Neural cell (in vitro differentiated cells): ENCODE results near the gene MS4A6E. TPM values are rescaled to one million over a fixed set of nuclear protein-coding genes. Genes with fewer than 3 reads are reported as not detected.

Experiments
- H2AFZ ChIP-seq: fragments of 200-600, 300-800 bp; sonication (generic), shearing (Covaris generic); 2 replicates; pipeline ENCODE4 v1.6.0; 2014; ENCODE audit warnings: low read depth, mild to moderate bottlenecking, antibody characterized with exemption, low read length, moderate library complexity
- H3F3A ChIP-seq: fragments of 200-600 bp; shearing (Covaris generic); 2 replicates; pipeline ENCODE4 v1.6.1; 2016; ENCODE audit warnings: mild to moderate bottlenecking, moderate library complexity, mixed read lengths, antibody characterized with exemption, low read length; ENCODE audit not compliant: insufficient read depth, poor library complexity, severe bottlenecking
- H3K27ac ChIP-seq: fragments of 200-600, 300-800 bp; sonication (generic), shearing (Covaris generic); 2 replicates; pipeline ENCODE4 v1.5.1; 2014; ENCODE audit warnings: mild to moderate bottlenecking, low read length, moderate library complexity
- H3K27me3 ChIP-seq: fragments of 300-800, 200-600 bp; sonication (generic), shearing (Covaris generic); 2 replicates; pipeline ENCODE4 v1.6.0; 2014; ENCODE audit warnings: mild to moderate bottlenecking, low read depth, low read length, moderate library complexity; ENCODE audit not compliant: insufficient read depth
- H3K36me3 ChIP-seq: fragments of 300-800, 200-600 bp; sonication (generic), shearing (Covaris generic); 2 replicates; pipeline ENCODE4 v1.5.1; 2014; ENCODE audit warnings: mild to moderate bottlenecking, antibody characterized with exemption, low read length, moderate library complexity; ENCODE audit not compliant: insufficient read depth
- H3K4me2 ChIP-seq: fragments of 300-800, 200-600 bp; sonication (generic), shearing (Covaris generic); 2 replicates; pipeline ENCODE4 v1.6.0; 2014; ENCODE audit warnings: mild to moderate bottlenecking, low read length
- H3K4me3 ChIP-seq: fragments of 300-800, 200-600 bp; sonication (generic), shearing (Covaris generic); 2 replicates; pipeline ENCODE4 v1.5.1; 2014; ENCODE audit warnings: mild to moderate bottlenecking, low read length, moderate library complexity
- H3K79me2 ChIP-seq: fragments of 200-600 bp; shearing (Covaris generic); replicated peaks from 2 replicates; pipeline ENCODE4 v1.6.0; 2014; ENCODE audit warnings: mild to moderate bottlenecking, low read length, moderate library complexity; ENCODE audit not compliant: insufficient read depth
- H3K9ac ChIP-seq: fragments of 300-800, 200-600 bp; sonication (generic), shearing (Covaris generic); 2 replicates; pipeline ENCODE4 v1.6.1; 2016; ENCODE audit warnings: mild to moderate bottlenecking, low read length, mixed read lengths
- H3K9me2 ChIP-seq: fragments of 200-600 bp; shearing (Covaris generic); 2 replicates; pipeline ENCODE4 v1.6.1; 2016; ENCODE audit warnings: mild to moderate bottlenecking, low read length, mixed read lengths; ENCODE audit not compliant: insufficient read depth
- H3K9me3 ChIP-seq: fragments of 200-600, 300-800 bp; sonication (generic), shearing (Covaris generic); 2 replicates; pipeline ENCODE4 v1.6.1; 2016; ENCODE audit warnings: mild to moderate bottlenecking, mixed run types, low read length, moderate library complexity, mixed read lengths
- H4K20me1 ChIP-seq: fragments of 200-600 bp; shearing (Covaris generic); 2 replicates; pipeline ENCODE4 v1.6.1; 2016; ENCODE audit warnings: mild to moderate bottlenecking, mixed run types; ENCODE audit not compliant: insufficient read depth
- EP300 ChIP-seq: fragments of 450-650 bp; conservative IDR thresholded peaks from 2 replicates; pipeline ENCODE4 v1.6.1; 2014; ENCODE audit warnings: antibody characterized with exemption, mild to moderate bottlenecking, moderate library complexity; ENCODE audit not compliant: poor library complexity, severe bottlenecking
- EZH2 ChIP-seq: fragments of 200-600, 300-800 bp; shearing (Covaris generic), sonication (generic); IDR thresholded peaks from 2 replicates; pipeline ENCODE4 v1.6.1; 2014; ENCODE audit warnings: antibody characterized with exemption, low read length, borderline replicate concordance, mild to moderate bottlenecking; ENCODE audit not compliant: insufficient read depth, poor library complexity, severe bottlenecking
- MXI1 ChIP-seq: fragments of 450-650 bp; conservative IDR thresholded peaks from 2 replicates; pipeline ENCODE4 v1.6.1; 2014; ENCODE audit warnings: antibody characterized with exemption, mild to moderate bottlenecking; ENCODE audit not compliant: poor library complexity, severe bottlenecking
- POLR2AphosphoS5 ChIP-seq: IDR thresholded peaks from 2 replicates; pipeline ENCODE4 v1.6.1; 2012
- RAD21 ChIP-seq: fragments of 450-650 bp; conservative IDR thresholded peaks from 2 replicates; pipeline ENCODE4 v1.6.1; 2014; ENCODE audit warnings: antibody characterized with exemption, mild to moderate bottlenecking, moderate library complexity
- SMC3 ChIP-seq: fragments of 450-650 bp; conservative IDR thresholded peaks from 2 replicates; pipeline ENCODE4 v1.6.1; 2014; ENCODE audit warnings: antibody characterized with exemption, mild to moderate bottlenecking, moderate library complexity; ENCODE audit not compliant: poor library complexity
- TAF1 ChIP-seq: IDR thresholded peaks from 2 replicates; pipeline ENCODE4 v1.6.1; 2012; ENCODE audit warnings: low read depth
- polyA plus RNA-seq: library from polyadenylated mRNA; depleted of rRNA; stranded (reverse); fragments of >200 nt; gene quantifications from 2 replicates; pipeline ENCODE4 v1.2.3, GENCODE V29; 2014
- TF ChIP-seq, protein P1 (sequence below): IDR thresholded peaks from 2 replicates; pipeline ENCODE4 v1.6.1; 2012; ENCODE audit warnings: borderline replicate concordance
- TF ChIP-seq, protein P2 (sequence below): fragments of 450-650 bp; IDR thresholded peaks from 2 replicates; pipeline ENCODE4 v1.5.1; 2014; ENCODE audit warnings: antibody characterized with exemption, mild to moderate bottlenecking, moderate library complexity; ENCODE audit not compliant: poor library complexity, severe bottlenecking

Gene MS4A6E
- polyA plus RNA-seq, 1 donor from 2014 or later = not detected

DNA sequence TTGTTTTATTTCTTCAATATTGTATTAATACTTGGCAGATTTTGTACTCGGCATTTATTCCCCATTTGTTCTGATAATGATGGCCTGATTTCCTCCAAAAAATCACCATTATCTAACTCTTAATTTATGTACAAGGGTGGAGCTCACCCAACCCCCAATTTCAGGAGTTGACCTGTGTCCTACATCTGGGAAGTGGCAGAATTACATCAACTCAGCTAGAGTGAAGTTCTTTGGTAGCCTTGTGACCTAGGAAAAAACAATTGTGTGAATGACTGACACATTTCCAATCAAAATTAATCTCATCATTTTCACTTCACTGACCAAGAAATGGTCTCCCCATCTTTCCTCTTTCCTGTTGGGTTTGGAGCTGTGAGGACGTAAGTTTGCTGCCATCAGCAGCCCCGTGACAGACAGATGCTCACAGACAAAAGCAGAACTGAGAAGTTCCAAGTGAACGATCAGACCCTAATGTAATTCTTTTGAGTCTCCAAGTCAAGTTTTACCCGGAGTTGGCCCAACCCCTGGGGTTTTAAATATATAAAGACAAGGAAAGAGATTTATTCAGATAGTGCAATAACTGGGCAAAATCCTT, 16.6 kb upstream of the MS4A6E start:
- H3K27ac ChIP-seq = no peak overlapping the region
- no peaks in the 10 kb centered on the region for H4K20me1 ChIP-seq

DNA sequence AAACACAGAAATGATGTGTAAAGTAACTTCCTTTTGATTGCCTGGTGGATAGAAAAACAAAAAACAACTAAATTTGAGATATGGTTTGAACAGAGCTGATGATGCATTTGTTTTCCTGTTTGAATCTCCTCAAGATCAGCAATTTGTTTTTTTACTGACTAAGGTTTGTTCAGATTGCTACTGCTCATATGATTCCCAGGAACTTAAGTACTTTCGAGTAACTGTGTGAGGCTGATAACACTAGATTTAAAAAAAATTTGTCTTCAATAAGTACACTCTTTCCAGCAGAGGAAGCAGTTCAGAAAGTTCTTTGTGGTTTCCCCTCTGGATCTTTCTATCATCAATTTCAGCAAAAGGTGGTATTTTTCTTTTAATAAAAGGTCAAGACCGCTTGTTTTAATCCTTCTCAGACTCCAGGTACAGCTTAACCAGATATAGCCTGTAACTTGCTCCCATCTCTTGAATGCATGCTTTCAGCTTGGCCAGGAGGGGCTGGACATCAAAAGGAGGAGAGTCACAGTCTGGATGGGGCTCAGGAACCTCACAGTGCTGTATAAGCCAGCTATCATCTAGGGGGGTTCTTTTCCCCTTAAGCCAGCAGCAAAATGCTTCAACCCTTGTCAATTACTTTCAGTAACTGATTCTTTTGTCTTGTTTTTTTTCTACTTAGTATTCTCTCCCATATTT, 12.3 kb upstream of the MS4A6E start:
- H2AFZ ChIP-seq = no peak overlapping the region
- no peaks in the 10 kb centered on the region for H4K20me1 ChIP-seq
- H3K27ac ChIP-seq = no peak overlapping the region
- H3K9me2 ChIP-seq = no peaks in the 10 kb centered on the region
- no peaks in the 10 kb centered on the region for H3K36me3 ChIP-seq
- H3K4me2 ChIP-seq = no peak overlapping the region
- H3K79me2 ChIP-seq = no peaks in the 10 kb centered on the region
- H3K9ac ChIP-seq = no peak overlapping the region
- no peaks in the 10 kb centered on the region for H3F3A ChIP-seq
- TF ChIP-seq POLR2AphosphoS5 = no peak
- TF ChIP-seq, protein P1, sequence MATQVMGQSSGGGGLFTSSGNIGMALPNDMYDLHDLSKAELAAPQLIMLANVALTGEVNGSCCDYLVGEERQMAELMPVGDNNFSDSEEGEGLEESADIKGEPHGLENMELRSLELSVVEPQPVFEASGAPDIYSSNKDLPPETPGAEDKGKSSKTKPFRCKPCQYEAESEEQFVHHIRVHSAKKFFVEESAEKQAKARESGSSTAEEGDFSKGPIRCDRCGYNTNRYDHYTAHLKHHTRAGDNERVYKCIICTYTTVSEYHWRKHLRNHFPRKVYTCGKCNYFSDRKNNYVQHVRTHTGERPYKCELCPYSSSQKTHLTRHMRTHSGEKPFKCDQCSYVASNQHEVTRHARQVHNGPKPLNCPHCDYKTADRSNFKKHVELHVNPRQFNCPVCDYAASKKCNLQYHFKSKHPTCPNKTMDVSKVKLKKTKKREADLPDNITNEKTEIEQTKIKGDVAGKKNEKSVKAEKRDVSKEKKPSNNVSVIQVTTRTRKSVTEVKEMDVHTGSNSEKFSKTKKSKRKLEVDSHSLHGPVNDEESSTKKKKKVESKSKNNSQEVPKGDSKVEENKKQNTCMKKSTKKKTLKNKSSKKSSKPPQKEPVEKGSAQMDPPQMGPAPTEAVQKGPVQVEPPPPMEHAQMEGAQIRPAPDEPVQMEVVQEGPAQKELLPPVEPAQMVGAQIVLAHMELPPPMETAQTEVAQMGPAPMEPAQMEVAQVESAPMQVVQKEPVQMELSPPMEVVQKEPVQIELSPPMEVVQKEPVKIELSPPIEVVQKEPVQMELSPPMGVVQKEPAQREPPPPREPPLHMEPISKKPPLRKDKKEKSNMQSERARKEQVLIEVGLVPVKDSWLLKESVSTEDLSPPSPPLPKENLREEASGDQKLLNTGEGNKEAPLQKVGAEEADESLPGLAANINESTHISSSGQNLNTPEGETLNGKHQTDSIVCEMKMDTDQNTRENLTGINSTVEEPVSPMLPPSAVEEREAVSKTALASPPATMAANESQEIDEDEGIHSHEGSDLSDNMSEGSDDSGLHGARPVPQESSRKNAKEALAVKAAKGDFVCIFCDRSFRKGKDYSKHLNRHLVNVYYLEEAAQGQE = no peak
- no peak for TF ChIP-seq SMC3
- TF ChIP-seq RAD21 = no peak
- no peak for TF ChIP-seq TAF1
- no peak for TF ChIP-seq EP300
- no peak for TF ChIP-seq EZH2
- no peak for TF ChIP-seq MXI1
- TF ChIP-seq, protein P2, sequence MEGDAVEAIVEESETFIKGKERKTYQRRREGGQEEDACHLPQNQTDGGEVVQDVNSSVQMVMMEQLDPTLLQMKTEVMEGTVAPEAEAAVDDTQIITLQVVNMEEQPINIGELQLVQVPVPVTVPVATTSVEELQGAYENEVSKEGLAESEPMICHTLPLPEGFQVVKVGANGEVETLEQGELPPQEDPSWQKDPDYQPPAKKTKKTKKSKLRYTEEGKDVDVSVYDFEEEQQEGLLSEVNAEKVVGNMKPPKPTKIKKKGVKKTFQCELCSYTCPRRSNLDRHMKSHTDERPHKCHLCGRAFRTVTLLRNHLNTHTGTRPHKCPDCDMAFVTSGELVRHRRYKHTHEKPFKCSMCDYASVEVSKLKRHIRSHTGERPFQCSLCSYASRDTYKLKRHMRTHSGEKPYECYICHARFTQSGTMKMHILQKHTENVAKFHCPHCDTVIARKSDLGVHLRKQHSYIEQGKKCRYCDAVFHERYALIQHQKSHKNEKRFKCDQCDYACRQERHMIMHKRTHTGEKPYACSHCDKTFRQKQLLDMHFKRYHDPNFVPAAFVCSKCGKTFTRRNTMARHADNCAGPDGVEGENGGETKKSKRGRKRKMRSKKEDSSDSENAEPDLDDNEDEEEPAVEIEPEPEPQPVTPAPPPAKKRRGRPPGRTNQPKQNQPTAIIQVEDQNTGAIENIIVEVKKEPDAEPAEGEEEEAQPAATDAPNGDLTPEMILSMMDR = no peak
- H3K4me3 ChIP-seq = no peak overlapping the region
- H3K27me3 ChIP-seq = no peaks in the 10 kb centered on the region
- H3K9me3 ChIP-seq = no peaks in the 10 kb centered on the region

More for the DNA sequence above, 16.6 kb upstream of the MS4A6E start:
- no peaks in the 10 kb centered on the region for H3K9me2 ChIP-seq
- H3K9ac ChIP-seq = no peak overlapping the region
- no peak overlapping the region for H3K4me2 ChIP-seq
- no peak for TF ChIP-seq RAD21
- no peak for TF ChIP-seq TAF1
- no peak for TF ChIP-seq EZH2
- no peak for TF ChIP-seq MXI1
- TF ChIP-seq SMC3 = no peak
- TF ChIP-seq, protein P1 = no peak
- TF ChIP-seq, protein P2 = no peak
- TF ChIP-seq EP300 = no peak
- no peak for TF ChIP-seq POLR2AphosphoS5
- H3K4me3 ChIP-seq = no peak overlapping the region
- no peaks in the 10 kb centered on the region for H3K36me3 ChIP-seq
- H3K9me3 ChIP-seq = no peaks in the 10 kb centered on the region
- H3K79me2 ChIP-seq = no peaks in the 10 kb centered on the region
- no peak overlapping the region for H2AFZ ChIP-seq
- H3K27me3 ChIP-seq = no peaks in the 10 kb centered on the region
- H3F3A ChIP-seq = no peaks in the 10 kb centered on the region
